Fibroblast of lung (primary cell): Measurements from ENCODE around the gene KCND2. TPM values are rescaled to one million over a fixed set of nuclear protein-coding genes. Genes with fewer than 3 reads are reported as not detected.
"Not testable (repeated sequence)": the region's sequence is repeated elsewhere in the genome, so short reads cannot be mapped to it uniquely, and the experiment has no call there.

Source experiments
- DNase-seq, 2 donors: peaks; one replicate each; pipeline versions ENCODE4 v3.0.0 to v3.0.0-alpha.2; 2010; ENCODE audit warnings: low read depth in 2 of 2
- H2AFZ ChIP-seq: 2 replicates; pipeline ENCODE4 v1.5.1; 2012; ENCODE audit warnings: low read length, control low read depth, inconsistent platforms
- H3K27ac ChIP-seq: 2 replicates; pipeline ENCODE4 v1.5.1; 2011; ENCODE audit warnings: low read length, control low read depth; ENCODE audit not compliant: insufficient read depth
- H3K27me3 ChIP-seq: 2 replicates; pipeline ENCODE4 v1.5.1; 2011; ENCODE audit warnings: mild to moderate bottlenecking, low read length; ENCODE audit not compliant: control insufficient read depth, insufficient read depth
- H3K36me3 ChIP-seq: 2 replicates; pipeline ENCODE4 v1.5.1; 2011; ENCODE audit warnings: low read length; ENCODE audit not compliant: control insufficient read depth, insufficient read depth
- H3K4me1 ChIP-seq: 2 replicates; pipeline ENCODE4 v1.5.1; 2011; ENCODE audit warnings: low read length; ENCODE audit not compliant: control insufficient read depth, insufficient read depth; ENCODE audit errors: extremely low read depth
- H3K4me2 ChIP-seq: 2 replicates; pipeline ENCODE4 v1.5.1; 2011; ENCODE audit warnings: low read length, control low read depth; ENCODE audit not compliant: insufficient read depth; ENCODE audit errors: extremely low read depth
- H3K4me3 ChIP-seq, 4 experiments: fragments of 200-600 bp in 1 of 4; sonication (generic) in 1 of 4; replicated peaks in 1 of 4; 2 replicates each; pipeline ENCODE4 v1.5.1; 2011 to 2016; ENCODE audit warnings: low read length in 4 of 4, low read depth in 3 of 4, mild to moderate bottlenecking in 3 of 4, control low read depth in 2 of 4, inconsistent platforms in 1 of 4, mixed read lengths in 1 of 4; ENCODE audit not compliant: insufficient read depth in 1 of 4; ENCODE audit errors: control extremely low read depth in 1 of 4
- H3K79me2 ChIP-seq: 2 replicates; pipeline ENCODE4 v1.5.1; 2012; ENCODE audit warnings: mild to moderate bottlenecking, low read length, inconsistent platforms; ENCODE audit not compliant: control insufficient read depth, insufficient read depth
- H3K9ac ChIP-seq: 2 replicates; pipeline ENCODE4 v1.5.1; 2011; ENCODE audit warnings: mild to moderate bottlenecking, low read length, control low read depth; ENCODE audit not compliant: insufficient read depth
- H3K9me3 ChIP-seq: 2 replicates; pipeline ENCODE4 v1.5.1; 2012; ENCODE audit warnings: low read depth, low read length; ENCODE audit not compliant: control insufficient read depth, insufficient read depth
- H4K20me1 ChIP-seq: 2 replicates; pipeline ENCODE4 v1.5.1; 2011; ENCODE audit warnings: low read length; ENCODE audit not compliant: control insufficient read depth, insufficient read depth; ENCODE audit errors: extremely low read depth
- EZH2 ChIP-seq: IDR thresholded peaks from 2 replicates; pipeline ENCODE4 v1.5.1; 2012; ENCODE audit warnings: low read length, control low read depth, mild to moderate bottlenecking; ENCODE audit errors: missing control alignments
- polyA plus RNA-seq, 2 donors: library from polyadenylated mRNA; depleted of rRNA in 1 of 2; stranded (reverse) in 1 of 2; unstranded in 1 of 2; fragments of >200 nt; gene quantifications; 2 replicates each; pipeline ENCODE4 v1.2.1, GENCODE V29; 2011 to 2012; ENCODE audit warnings: missing spikeins in 1 of 2
- total RNA-seq: library from RNA; depleted of rRNA; stranded (reverse); fragments of >200 nt; gene quantifications from 2 replicates; pipeline ENCODE4 v1.2.1, GENCODE V29; 2014
- TF ChIP-seq, protein P1 (sequence below), 2 donors: IDR thresholded peaks in 1 of 2; conservative IDR thresholded peaks in 1 of 2; 1 replicate in 1 of 2; 2 replicates in 1 of 2; pipeline ENCODE4 v1.5.1; 2011 to 2012; ENCODE audit warnings: low read length in 2 of 2, control low read depth in 1 of 2, inconsistent platforms in 1 of 2, low read depth in 1 of 2, mild to moderate bottlenecking in 1 of 2

KCND2 gene
- total and polyA plus RNA-seq, 2 donors (not counting 1 experiment from before 2014, with no cell fraction given): 2.1 to 6.1 TPM

DNA sequence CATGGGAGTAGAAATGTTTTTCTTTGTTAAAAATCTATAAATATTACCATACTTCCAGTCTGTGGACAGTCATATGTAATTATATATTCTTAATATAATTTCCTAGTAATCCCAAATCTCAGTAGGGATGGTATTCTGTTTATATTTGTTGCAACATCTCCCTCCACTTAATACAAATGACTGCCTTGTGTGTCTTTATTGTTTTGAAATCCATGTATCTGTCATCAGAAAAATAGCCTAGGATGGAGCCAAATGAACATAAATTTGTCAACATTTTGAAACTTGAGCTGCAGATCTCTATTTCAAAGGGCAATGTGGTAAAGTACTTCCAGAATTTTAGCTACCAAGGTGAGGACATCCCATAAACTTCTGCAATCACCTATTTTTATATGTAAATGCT is 294.2 kb downstream of the KCND2 start:
- Histone ChIP-seq H3K4me1 (no peaks in the 10 kb centered on the region), H2AFZ (no peak overlapping the region), H3K36me3 (no peaks in the 10 kb centered on the region), H3K79me2 (no peaks in the 10 kb centered on the region), H4K20me1 (no peaks in the 10 kb centered on the region), H3K9ac (no peak overlapping the region), H3K9me3 (no peaks in the 10 kb centered on the region), H3K4me2 (no peak overlapping the region), H3K27me3 (no peaks in the 10 kb centered on the region), H3K4me3 (no peak overlapping the region), H3K27ac (no peak overlapping the region)
- TF ChIP-seq, protein P1, sequence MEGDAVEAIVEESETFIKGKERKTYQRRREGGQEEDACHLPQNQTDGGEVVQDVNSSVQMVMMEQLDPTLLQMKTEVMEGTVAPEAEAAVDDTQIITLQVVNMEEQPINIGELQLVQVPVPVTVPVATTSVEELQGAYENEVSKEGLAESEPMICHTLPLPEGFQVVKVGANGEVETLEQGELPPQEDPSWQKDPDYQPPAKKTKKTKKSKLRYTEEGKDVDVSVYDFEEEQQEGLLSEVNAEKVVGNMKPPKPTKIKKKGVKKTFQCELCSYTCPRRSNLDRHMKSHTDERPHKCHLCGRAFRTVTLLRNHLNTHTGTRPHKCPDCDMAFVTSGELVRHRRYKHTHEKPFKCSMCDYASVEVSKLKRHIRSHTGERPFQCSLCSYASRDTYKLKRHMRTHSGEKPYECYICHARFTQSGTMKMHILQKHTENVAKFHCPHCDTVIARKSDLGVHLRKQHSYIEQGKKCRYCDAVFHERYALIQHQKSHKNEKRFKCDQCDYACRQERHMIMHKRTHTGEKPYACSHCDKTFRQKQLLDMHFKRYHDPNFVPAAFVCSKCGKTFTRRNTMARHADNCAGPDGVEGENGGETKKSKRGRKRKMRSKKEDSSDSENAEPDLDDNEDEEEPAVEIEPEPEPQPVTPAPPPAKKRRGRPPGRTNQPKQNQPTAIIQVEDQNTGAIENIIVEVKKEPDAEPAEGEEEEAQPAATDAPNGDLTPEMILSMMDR (conservative IDR thresholded peaks at IDR 0.05 in 1 of 2, IDR thresholded peaks at IDR 0.05 in 1 of 2; ENCODE audit: low read depth in 1 of 2, low read length in 2 of 2): no peak
- no peak for TF ChIP-seq EZH2
- DNase-seq: no peak

DNA sequence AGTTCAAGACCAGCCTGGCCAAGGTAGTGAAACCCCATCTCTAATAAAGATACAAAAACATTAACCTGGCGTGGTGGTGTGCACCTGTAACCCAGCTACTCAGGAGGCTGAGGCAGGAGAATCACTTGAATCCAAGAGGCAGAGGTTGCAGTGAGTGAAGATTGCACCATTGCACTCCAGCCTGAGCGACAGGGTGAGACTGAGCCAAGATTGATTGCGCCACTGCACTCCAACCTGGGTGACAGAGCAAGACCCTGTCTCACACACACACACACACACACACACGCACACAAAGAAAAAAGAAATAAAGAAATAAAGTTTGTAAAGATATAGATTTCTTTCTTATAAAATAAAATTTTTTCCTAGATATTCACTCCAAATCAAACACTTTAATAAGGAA is 305.7 kb downstream of the KCND2 start:
- not testable (repeated sequence) for H4K20me1 ChIP-seq, H2AFZ ChIP-seq, H3K27me3 ChIP-seq, H3K4me3 ChIP-seq, DNase-seq, H3K9me3 ChIP-seq, H3K4me2 ChIP-seq, H3K4me1 ChIP-seq, H3K9ac ChIP-seq, H3K27ac ChIP-seq, H3K36me3 ChIP-seq, H3K79me2 ChIP-seq

DNA sequence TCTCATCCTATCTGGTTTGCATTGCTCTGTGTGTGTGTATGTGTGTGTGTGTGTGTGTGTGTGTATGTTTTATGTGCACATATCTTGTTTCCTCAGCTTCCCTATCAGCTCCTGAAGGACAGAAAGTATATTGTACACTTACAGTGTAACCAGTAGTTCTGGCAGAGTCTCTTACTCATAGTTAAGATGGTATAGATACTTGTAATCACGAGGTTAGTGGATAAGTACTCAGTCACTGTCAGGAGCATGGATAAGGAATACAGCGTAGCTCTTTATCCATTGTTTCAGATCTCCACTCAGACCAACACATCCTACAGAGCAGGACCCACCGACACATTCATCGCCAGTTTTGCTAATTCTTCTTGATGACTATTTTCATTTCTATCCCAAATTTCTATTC is 309.9 kb downstream of the KCND2 start:
- no peak overlapping the region for H3K27ac ChIP-seq
- H3K9ac ChIP-seq: no peak overlapping the region
- no peak overlapping the region for H3K4me2 ChIP-seq
- H3K27me3 ChIP-seq: no peaks in the 10 kb centered on the region
- H3K36me3 ChIP-seq: no peaks in the 10 kb centered on the region
- no peaks in the 10 kb centered on the region for H3K9me3 ChIP-seq
- no peak for TF ChIP-seq EZH2
- TF ChIP-seq, protein P1 (conservative IDR thresholded peaks at IDR 0.05 in 1 of 2, IDR thresholded peaks at IDR 0.05 in 1 of 2; ENCODE audit: low read depth in 1 of 2, low read length in 2 of 2): no peak
- no peak overlapping the region for H2AFZ ChIP-seq
- no peaks in the 10 kb centered on the region for H3K79me2 ChIP-seq
- DNase-seq: peak in 1 of 2 donors; percentile 26
- H3K4me1 ChIP-seq: no peaks in the 10 kb centered on the region
- H4K20me1 ChIP-seq: no peaks in the 10 kb centered on the region
- no peak overlapping the region for H3K4me3 ChIP-seq
